Osteoblast (primary cell): ENCODE results near the gene SDHB. TPM values are rescaled to one million over a fixed set of nuclear protein-coding genes. Genes with fewer than 3 reads are reported as not detected.

Source experiments
- total RNA-seq: library from RNA; depleted of rRNA; stranded (reverse); fragments of >200 nt; gene quantifications from 2 replicates; pipeline ENCODE4 v1.2.3, GENCODE V29; 2012

The SDHB gene
- total RNA-seq, 1 donor = 87.6 TPM

Other genes with a start within 250 kb of the SDHB start
- under 0.01 TPM in 1 of 2 replicates, not detected in the other for gene RNU1-2, start 158.1 kb downstream of the SDHB start, total RNA-seq
- gene CROCC, start 132.1 kb downstream of the SDHB start, total RNA-seq = 15.0 and 20.3 TPM in 2 replicates
- 61.2 and 72.2 TPM in 2 replicates for gene MFAP2, start 73.4 kb downstream of the SDHB start, total RNA-seq
- gene ATP13A2, start 42.1 kb downstream of the SDHB start, total RNA-seq = 30.6 and 34.4 TPM in 2 replicates
- under 0.01 and 0.29 TPM in 2 replicates for gene PADI2, start 65.4 kb upstream of the SDHB start, total RNA-seq
- gene PADI1, start 151.1 kb upstream of the SDHB start, total RNA-seq = under 0.01 TPM in 2 replicates
- gene PADI3, start 195.1 kb upstream of the SDHB start, total RNA-seq = not detected in 2 replicates